ENCODE measurements around the gene SECISBP2.
"Not testable (repeated sequence)": the region's sequence is repeated elsewhere in the genome, so short reads cannot be mapped to it uniquely, and the experiment has no call there.

SECISBP2 gene

DNA sequence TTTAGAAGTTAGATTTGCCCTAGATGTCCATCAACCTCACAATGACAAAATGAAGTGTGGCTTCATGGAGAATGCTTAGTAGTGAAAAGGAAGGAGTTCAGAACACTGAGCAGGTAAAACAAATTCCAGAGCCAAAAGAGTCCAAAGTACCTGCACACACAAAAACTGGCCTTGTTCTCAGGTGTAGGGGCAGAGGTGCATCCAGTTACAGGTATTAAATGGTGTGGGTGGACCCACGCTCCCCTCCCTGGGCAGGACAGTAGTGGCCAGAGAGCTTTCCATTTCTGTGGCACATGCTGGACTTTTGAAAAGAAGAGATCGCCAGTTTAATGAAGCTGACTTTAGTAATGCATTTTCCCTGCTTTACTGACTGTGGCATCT, 47.2 kb downstream of the SECISBP2 start:
- DNase-seq: no peak

DNA sequence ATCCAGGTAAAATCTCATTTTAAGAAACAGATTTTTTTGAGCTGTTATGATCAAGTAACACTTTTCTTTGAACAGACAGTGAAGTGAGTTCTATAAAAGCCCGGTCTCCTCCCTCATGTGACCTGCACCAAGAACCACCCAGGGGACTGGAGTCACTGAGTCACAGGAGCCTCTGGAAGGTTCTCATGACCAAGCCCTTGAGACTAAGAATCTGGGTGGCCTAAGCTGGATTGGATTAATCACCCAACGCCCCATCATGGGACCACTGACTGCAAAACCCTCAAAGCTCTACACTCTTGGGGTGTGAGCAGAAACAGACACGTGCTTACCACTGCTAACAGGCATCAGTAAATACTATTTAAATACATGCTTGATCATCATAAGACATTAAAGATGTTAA, 48.4 kb downstream of the SECISBP2 start:
- DNase-seq: no peak

DNA sequence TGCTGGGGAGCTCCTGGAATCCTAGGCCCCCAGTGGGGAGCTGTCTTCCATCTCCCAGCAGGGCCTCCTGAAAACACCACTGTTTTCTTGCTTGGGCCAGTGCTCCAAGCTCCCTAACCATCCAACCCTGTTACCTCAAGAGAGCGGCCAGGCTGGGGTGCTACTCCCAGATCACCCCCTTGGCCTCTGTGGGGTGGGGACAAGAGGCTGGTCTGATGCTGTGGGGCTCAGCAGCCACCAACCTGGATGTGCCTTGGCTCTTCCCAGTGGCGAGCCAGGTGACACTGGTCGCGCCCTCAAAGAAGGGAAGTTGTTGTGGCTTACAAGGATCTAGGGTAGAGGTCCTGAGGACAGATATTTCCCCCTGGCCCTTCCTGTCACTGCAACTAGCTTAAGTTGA, 49.0 kb downstream of the SECISBP2 start:
- no peak for DNase-seq

DNA sequence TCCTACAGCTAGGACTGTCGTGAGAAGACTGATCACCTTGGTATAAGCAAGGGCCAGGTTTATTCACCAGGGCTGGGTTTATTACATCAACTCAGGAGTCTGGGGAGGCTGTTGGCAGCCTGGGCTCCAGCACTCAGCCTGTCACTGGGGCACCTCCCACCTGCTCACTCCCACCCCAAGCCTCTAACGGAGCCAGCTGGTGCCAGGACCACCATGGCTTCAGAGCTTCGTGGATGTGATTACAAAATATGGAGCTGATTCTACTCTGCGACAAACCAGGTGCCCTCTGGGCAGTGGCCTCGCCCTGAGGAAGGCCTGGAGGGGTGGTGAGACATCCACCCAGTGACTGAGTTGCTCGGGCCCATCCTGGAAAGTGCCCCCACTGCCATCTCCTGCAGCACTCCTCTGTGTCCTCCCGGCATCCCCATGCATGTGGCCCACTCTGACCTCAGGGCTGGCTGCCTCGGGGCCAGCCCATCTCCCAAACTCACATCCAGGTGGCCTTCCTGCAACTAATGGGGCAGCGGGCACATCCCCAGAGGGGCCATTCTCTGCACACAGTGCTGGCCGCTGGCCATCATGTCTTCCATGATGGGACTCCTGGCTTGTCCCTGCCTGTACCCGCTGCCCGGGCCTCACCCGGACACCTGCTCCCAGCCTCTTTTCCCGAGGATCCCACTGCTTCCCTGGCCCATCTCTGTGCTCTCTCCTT, 49.6 kb downstream of the SECISBP2 start:
- DNase-seq: no peak

DNA sequence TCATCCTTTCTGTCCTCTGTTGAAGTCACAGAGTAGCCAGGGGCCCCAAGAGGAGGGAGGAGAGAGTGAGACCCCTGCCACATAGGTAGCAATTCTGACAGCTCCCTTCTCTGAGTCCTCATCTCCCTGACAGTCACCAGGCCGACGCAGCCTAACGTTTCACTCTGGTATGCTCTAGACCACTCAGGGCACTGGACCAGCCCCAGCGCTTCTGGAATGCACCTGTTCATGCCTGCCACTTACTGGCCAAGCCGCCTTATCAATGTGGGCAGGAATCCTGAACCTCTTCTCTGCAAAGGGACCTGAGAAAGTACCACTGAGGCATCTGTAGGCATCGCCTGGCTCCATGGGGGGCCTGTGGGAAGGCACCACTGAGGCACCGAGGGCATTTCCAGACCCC, 50.2 kb downstream of the SECISBP2 start:
- DNase-seq: no peak

DNA sequence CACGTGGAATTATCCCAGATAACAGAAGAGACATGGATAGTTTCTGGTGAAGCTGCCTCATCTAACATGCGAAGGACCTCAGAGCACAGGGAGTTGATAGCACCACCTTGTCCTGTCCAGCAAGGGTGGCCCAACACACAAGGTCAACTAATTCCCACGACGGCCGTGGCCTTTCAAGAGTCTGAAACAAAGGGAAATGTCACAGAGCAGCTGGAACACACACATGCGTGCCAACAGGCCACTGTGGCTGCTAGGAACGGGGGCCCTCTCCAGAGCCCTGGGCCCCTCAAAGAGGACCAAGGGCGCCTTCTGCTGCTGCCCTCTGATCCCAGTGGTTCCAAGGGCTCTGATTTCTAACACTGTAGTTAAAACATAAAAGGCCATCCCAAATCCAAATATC, 50.7 kb downstream of the SECISBP2 start:
- DNase-seq: no peak

DNA sequence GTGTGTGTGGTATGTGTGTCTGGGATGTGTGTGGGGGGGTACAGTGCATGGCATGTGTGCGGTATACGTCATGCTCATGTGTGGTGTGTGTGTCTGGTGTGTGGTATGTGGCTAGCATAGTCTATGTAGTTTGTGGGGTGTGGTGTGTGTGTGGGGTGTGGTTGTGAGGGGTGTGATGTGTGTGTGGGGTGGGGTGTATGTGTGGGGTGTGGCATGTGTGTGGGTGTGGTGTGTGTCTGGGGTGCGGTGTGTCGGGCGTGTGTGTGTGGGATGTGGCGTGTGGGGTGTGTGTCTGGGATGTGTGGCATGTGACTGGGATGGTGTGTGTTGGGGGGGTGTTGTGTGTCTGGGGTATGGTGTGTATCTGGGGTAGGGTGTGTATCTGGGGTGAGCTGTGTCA, 52.3 kb downstream of the SECISBP2 start:
- no peak for DNase-seq

DNA sequence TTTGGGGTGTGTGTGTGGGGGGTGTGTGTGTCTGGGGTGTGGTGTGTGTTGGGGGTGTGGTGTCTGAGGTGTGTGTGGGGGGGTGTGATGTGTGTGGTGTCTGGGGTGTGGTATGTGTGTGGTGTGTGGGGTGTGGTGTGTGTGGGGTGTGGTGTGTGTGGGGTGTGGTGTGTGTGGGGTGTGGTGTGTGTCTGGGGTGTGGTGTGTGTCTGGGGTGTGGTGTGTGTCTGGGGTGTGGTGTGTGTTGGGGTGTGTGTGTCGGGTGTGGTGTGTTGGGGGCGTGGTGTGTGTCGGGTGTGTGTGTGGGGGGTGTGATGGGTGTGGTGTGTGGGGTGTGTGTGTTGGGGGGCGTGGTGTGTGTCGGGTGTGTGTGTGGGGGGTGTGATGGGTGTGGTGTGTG, 53.5 kb downstream of the SECISBP2 start:
- DNase-seq: not testable (repeated sequence)

DNA sequence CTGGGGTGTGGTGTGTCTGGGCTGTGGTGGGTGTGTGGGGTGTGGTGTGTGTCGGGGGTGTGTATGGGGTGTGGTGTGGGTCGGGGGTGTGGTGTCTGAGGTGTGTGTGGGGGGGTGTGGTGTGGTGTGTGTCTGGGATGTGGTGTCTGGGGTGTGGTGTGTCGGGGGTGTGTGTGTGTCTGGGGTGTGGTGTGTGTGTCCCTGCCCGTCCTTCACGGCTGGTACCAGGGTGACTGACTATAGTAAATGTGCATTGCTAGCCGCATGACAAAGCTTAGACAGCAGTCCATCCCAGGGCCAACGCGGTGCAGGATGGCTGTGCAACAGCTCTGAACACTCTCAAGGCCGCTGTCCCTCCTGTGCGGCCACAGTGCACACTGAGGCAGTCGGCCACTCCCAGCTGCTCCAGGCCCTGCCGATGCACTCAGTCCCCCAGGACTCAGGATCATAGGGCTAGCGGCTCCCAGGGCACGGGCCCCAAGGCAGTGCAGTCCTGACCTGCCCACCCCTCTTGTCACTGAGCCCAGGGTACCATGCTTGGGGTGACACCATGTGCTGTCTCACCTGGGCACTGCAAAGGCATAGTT, 54.0 kb downstream of the SECISBP2 start:
- DNase-seq: no peak

DNA sequence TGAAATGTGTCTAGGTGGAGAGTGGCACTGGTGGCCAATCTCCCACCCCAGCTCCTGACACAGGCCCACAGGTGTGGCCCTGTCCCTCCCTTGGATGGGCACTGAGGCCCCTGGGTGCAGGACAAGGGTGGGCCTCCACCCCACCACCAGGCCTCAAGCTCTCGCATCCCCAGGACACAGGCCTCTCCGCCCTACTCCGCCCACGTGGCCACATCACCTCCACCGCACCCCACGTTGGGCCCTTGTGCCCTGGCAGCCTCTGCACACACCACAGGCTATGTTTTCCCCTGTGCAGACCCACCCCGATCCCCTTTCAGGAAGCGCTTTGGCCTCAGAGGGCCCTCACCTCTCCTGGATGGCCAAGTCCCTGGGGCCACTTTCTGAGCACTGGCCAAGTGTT, 54.7 kb downstream of the SECISBP2 start:
- DNase-seq: no peak

DNA sequence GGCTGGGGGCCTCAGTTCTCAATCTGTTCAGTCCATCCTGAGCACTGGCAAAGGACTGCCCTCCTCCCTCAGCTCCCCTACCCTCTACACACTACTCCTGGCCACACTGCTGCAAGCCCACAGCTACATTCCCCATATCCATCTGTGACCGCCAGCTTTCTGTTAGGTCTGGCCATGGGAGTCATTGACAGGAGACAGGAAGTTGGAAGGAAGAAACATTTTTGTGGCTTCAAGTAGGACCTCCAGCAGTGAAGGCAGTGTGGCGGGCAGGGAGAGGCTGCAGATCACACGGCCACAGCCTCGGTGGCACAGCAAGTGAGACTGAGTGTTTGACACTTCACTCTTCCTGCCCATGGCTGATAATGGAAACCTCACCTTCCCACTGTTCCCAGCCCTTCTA, 55.9 kb downstream of the SECISBP2 start:
- DNase-seq: no peak

DNA sequence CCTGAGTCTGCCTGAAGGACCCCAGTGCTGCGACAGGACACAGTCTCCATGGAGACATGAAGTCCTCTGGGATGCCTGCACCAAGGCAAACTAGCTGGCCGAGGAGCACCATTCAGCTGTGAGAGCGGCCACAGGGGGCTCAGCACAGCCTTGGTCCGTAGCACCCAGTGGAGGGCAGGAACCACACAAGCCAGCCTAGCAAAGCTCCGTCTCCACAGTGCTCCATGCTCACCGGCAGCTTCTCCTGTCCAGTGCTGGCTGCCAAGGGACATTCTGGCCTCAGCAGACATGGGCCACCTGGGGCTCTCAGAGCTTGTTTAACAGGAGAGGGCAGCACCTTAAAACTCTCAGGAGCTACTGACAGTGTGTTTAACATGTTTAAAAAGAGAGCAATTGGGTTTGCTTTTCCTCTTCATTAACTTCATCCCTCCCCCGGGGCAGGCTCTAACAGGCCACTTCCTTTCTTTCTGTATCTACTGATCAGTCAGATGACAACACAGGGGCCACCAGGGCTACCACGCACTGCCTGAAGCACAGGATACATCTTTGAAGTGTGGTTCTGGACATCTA, 57.0 kb downstream of the SECISBP2 start:
- peak; percentile 36 for DNase-seq

DNA sequence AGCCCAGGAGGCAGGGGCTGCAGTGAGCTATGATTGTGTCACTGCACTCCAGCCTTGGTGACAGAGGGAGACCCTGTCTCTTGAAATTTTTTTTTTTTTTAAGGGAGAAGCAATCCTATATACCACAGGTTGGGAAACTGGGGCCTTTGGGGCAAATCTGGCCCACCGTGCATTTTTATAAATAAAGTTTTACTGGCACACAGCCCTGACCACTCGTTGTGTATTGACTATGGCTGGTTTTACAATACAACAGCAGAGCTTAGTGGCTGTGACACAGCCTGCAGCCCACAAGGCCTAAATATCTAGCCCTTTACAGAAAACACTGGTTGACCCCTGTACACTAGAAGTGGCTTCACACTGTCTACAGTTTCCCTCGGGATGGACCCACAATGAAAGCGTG, 58.0 kb downstream of the SECISBP2 start:
- DNase-seq: no peak

DNA sequence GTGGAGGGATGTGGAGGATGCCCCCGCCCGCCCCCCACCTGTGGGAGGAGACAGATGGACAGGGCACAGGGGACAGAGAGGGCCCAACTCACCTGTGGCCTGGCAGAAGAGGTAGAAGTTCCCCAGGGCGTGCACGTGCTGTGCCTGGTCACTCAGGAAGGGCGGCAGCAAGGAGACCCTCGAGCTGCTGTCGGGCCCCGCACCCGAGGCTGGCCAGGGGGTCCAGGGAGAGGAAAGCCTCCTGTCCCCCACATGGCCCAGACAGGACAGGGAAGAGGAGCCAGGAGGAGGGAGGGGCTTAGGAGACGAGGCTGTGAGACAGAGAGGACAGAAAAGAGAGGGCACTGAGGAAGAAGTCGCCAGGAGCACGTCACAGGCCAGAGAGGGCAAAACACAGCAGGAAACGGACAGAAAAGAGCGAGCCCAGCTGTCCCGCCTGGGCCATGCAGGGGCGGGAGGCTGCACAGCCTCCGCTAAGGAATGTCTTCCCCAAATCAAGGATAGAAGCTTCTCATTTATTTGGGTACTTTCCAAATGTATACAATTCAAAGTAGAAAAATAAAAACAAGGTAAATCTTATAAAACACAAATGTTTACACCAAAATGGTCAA, 58.5 kb downstream of the SECISBP2 start:
- DNase-seq: no peak

DNA sequence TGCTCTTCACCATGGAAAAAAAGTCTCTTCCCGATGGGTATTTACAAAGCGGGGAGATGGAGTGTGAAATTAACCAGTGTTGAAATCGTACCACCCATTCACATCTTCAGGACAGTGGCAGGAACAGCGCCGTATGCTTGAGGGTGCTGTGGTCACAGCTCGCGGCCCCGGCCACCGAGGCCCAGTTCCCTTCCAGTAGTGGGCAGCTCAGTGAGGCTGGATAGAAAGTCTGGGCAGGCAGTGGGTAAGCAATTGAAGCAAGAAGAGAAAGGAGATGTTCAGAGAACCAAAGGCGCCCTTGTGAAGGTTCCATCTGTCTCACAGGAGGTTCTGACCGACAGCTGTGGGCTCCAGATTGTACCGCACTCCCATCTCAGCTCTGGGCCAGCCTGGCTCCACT, 59.1 kb downstream of the SECISBP2 start:
- DNase-seq: no peak

DNA sequence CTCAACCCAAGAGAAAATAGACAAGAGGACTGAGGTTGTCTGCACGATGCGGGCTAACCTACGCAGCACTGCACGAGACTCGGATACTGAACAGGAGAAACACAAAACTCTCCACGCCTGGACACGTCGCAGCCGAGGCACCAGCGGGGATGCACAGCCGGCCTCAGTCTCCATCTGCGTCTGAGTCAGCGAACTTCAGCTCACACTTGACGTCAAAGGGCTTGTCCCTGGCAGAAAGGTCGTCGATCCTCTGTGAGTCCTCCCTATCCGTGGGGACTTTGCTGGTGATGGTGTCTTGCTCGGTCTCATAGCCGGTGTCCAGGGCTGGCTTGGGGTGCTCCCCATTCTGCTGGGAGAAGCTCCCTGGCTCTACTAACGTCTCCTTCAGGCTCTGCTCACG, 60.2 kb downstream of the SECISBP2 start:
- DNase-seq: no peak

DNA sequence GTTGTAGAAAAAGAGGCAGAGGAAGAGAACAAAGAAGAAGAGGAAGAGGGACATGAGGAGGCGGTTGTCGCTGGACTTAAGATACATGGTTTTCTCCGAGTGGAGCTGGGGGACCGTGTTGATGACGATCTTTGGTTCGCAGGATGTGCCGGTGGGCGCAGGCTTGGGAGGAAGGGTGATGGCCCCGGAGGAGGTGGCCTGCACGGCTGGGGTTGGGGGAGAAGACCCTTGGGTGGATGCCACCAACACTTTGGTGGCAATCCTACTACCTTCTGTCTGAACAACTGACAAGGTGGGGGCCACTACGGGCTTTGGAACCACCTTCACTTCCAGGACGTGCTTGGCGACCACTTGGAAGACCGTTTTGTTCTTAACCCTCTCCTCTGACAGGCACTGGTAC, 60.7 kb downstream of the SECISBP2 start:
- DNase-seq: no peak

DNA sequence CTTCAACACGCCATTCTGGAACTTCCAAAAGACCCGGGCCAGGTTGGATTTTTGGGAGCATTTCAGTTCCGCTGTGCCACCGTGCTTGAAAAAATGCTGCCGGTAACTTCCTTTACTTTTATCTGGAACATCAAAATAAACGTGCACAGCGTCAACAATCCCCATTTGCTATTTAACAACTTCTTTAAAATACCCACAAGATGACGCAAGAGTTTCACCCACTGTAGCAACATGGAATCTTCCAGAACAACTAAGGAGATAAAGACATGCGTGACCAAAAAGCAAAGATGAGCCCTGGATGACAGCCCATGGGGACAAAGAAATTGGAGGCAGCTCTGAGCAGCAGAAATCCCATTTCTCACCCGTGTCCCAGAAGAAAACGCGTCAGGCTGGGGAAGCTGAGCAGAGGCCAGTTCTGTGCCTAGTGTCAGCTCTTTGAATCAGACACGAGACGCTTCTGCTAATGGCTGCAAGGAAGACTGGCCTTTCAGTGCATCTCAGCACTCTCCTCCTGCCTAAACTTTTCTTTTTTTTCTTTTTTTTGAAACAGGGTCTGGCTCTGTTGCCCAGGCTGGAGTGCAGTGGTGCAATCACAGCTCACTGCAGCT, 61.3 kb downstream of the SECISBP2 start:
- no peak for DNase-seq

DNA sequence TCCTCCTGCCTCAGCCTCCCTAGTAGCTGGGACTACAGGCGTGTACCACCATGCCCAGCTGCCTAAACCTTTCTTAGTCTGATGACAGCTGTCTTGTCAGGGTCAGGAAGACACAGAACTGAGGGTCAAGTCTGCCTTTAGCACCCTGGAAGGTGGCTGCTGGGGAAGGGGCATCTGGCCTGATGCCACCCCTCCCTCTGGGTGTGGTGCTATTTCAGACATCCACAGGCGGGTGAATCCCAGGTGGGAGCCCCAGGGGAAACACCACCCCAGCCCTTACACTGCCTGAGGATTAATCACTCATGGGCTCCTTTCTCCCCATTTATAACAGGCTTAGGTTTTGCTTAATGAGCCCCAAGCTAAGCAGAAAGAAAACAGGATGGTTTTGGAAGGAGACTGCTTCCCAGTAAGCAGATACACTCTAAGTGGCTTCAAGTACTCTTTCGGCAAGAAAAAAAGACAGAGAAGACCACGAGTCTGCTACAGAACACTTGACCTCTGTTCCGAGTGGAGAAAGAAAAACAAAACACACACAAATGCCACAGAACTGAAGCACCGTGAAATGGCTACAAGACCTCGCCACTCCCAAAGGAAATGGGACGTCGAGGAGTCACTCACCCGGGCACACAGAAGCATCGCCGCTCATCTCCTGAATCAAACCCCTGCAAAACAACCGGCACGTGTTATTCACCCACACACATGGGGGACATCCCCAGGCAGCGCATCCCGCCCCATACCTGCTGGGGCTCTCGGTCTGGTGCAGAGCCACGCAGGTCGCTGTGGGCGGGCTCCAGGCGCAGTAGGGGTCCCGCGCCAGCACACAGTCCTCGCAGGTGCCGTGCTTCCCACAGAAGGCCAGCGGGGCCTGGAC, 62.4 kb downstream of the SECISBP2 start:
- DNase-seq: no peak

DNA sequence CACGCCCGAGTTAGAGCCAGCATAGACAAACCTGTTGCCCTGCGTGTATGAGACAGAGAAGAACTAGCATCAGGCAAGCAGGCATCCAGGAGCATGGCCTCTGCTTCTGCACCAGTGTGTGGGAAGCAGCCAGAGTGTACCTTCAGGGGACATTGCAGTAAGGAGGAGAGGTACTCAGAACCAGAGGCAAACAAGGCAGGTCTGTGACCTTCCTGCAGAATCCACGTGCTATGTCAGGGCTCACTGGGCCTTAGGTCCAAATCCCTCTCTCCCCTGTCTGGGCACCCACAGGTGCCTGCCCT, 63.0 kb downstream of the SECISBP2 start:
- DNase-seq: no peak

DNA sequence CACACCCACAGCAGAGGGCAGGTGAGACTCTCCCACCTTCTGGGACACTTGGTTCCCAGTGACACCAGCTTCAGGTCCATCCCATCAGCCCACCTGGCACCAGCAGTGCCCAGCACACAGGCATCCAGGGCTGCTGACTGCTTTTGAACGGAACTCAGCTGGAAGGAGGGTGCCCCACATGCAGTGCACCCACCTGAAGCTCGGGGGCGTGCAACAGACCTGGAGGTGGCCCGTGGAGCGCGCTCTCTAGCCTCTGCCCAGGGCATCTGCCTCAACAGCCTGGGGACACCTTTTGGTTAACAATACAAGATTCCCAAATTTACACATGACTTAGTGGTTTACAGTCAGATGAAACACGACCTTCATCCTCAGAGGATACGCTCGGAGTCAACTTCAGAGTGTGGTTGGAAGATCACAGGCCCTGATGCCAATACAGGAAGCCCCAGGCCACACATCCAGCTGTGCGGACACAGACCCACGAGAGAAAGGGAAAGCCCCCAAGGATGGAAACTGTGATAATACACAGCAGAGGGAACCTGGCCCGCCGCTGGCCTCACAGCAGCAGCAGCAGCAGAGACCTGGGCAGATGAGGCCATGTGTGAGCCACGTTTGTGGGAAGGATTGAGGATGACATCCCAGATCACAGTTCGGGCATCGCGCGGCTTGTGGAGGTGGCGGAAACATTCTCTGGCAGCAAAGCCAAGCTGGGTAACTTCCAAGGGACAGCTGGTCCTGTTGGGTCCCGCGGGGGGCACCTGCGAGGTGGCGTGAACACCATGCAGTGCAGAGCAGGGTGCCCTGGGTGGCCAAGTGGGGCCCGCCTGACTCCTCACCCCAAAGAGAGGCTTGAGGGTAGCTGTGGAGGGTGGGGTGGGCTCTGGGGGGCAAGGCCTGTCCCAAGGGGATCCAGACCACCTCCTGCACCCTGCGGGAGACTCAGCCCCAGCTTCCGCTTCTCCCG, 64.0 kb downstream of the SECISBP2 start:
- DNase-seq: no peak

Data from retina (tissue), 1 donor.